Astrocyte (in vitro differentiated cells and primary cell): ENCODE measurements around the gene ELK4. TPM values are rescaled to one million over a fixed set of nuclear protein-coding genes. Genes with fewer than 3 reads are reported as not detected.

Source experiments
- DNase-seq: peaks from one replicate; pipeline ENCODE4 v3.0.0-alpha.2; 2010; ENCODE audit warnings: low read depth
- FAIRE-seq: peaks from 2 replicates; lab custom pipeline; 2011; peaks lifted over from hg19 to GRCh38; lab: Jason Lieb, UNC
- H2AFZ ChIP-seq: 2 replicates; pipeline ENCODE4 v1.6.0; 2012; ENCODE audit warnings: low read depth, low read length, inconsistent platforms
- H3K27ac ChIP-seq: 2 replicates; pipeline ENCODE4 v1.5.1; 2011; ENCODE audit warnings: low read depth, low read length, inconsistent platforms
- H3K27me3 ChIP-seq: 2 replicates; pipeline ENCODE4 v1.6.0; 2011; ENCODE audit warnings: low read length, inconsistent platforms; ENCODE audit not compliant: insufficient read depth
- H3K36me3 ChIP-seq: 2 replicates; pipeline ENCODE4 v1.5.1; 2011; ENCODE audit warnings: low read length, inconsistent platforms; ENCODE audit not compliant: insufficient read depth
- H3K4me1 ChIP-seq: 2 replicates; pipeline ENCODE4 v1.5.1; 2011; ENCODE audit warnings: low read length, inconsistent platforms; ENCODE audit not compliant: insufficient read depth
- H3K4me2 ChIP-seq: 2 replicates; pipeline ENCODE4 v1.6.0; 2012; ENCODE audit warnings: low read length, inconsistent platforms
- H3K4me3 ChIP-seq: 2 replicates; pipeline ENCODE4 v1.5.1; 2011; ENCODE audit warnings: low read depth, mild to moderate bottlenecking, low read length, inconsistent platforms; ENCODE audit not compliant: insufficient read depth
- H3K79me2 ChIP-seq: 2 replicates; pipeline ENCODE4 v1.6.0; 2012; ENCODE audit warnings: mild to moderate bottlenecking, low read length, inconsistent platforms; ENCODE audit not compliant: insufficient read depth
- H3K9ac ChIP-seq: 2 replicates; pipeline ENCODE4 v1.6.0; 2012; ENCODE audit warnings: mild to moderate bottlenecking, low read length, inconsistent platforms
- H3K9me3 ChIP-seq: 2 replicates; pipeline ENCODE4 v1.5.1; 2012; ENCODE audit warnings: low read depth, mild to moderate bottlenecking, low read length, inconsistent platforms; ENCODE audit not compliant: insufficient read depth
- H4K20me1 ChIP-seq: 2 replicates; pipeline ENCODE4 v1.6.0; 2012; ENCODE audit warnings: low read length, inconsistent platforms; ENCODE audit not compliant: insufficient read depth
- H3K27ac Mint-ChIP-seq: one replicate; pipeline ENCODE4 v1.8.0; 2021; ENCODE audit warnings: mild to moderate bottlenecking, mixed read lengths; ENCODE audit not compliant: unreplicated experiment
- H3K27me3 Mint-ChIP-seq: one replicate; pipeline ENCODE4 v1.8.0; 2021; ENCODE audit warnings: low read depth, mixed read lengths; ENCODE audit not compliant: unreplicated experiment
- H3K36me3 Mint-ChIP-seq: one replicate; pipeline ENCODE4 v1.8.0; 2021; ENCODE audit warnings: low read depth, mixed read lengths; ENCODE audit not compliant: unreplicated experiment
- H3K4me1 Mint-ChIP-seq: one replicate; pipeline ENCODE4 v1.8.0; 2021; ENCODE audit warnings: low read depth, mixed read lengths; ENCODE audit not compliant: unreplicated experiment
- H3K4me3 Mint-ChIP-seq: one replicate; pipeline ENCODE4 v1.8.0; 2021; ENCODE audit warnings: mild to moderate bottlenecking, moderate library complexity, mixed read lengths; ENCODE audit not compliant: unreplicated experiment
- H3K9me3 Mint-ChIP-seq: one replicate; pipeline ENCODE4 v1.8.0; 2021; ENCODE audit warnings: mild to moderate bottlenecking, mixed read lengths; ENCODE audit not compliant: unreplicated experiment
- CTCF ChIP-seq: IDR thresholded peaks from 2 replicates; pipeline ENCODE4 v1.5.1; 2011; ENCODE audit warnings: low read depth, mild to moderate bottlenecking, inconsistent platforms, low read length, moderate library complexity; ENCODE audit not compliant: insufficient read depth
- EZH2 ChIP-seq: IDR thresholded peaks from 2 replicates; pipeline ENCODE4 v1.6.1; 2012; ENCODE audit warnings: mild to moderate bottlenecking, low read length, inconsistent platforms; ENCODE audit not compliant: insufficient read depth
- total RNA-seq: library from RNA; stranded (reverse); gene quantifications from 2 replicates; pipeline ENCODE4 v1.2.1, GENCODE V29; 2021

The ELK4 gene
- total RNA-seq, 1 donor from 2014 or later = 31.3 TPM

- peaks cover 4% of the 10 kb centered on the region for H3K4me1 Mint-ChIP-seq
- peak; percentile 66 for DNase-seq
- peak overlapping the region; percentile 75 for H3K27ac Mint-ChIP-seq
Measured at GRCh38 chr1:205591522-205592351, 40.1 kb downstream of the ELK4 start.

GRCh38 chr1:205590777-205591513 lies 40.9 kb downstream of the ELK4 start:
- no peak overlapping the region for H3K27ac ChIP-seq
- peaks cover 4% of the 10 kb centered on the region for H3K4me1 Mint-ChIP-seq
- H3K9me3 Mint-ChIP-seq = no peaks in the 10 kb centered on the region
- H4K20me1 ChIP-seq = no peaks in the 10 kb centered on the region
- FAIRE-seq (no peak), DNase-seq (no peak)
- peaks cover 6% of the 10 kb centered on the region for H3K4me1 ChIP-seq
- no peak overlapping the region for H3K4me3 Mint-ChIP-seq
- H3K27me3 Mint-ChIP-seq = peaks cover 11% of the 10 kb centered on the region
- H3K27ac Mint-ChIP-seq = no peak overlapping the region
- no peaks in the 10 kb centered on the region for H3K9me3 ChIP-seq
- H3K4me3 ChIP-seq = no peak overlapping the region
- no peak overlapping the region for H3K4me2 ChIP-seq
- H3K27me3 ChIP-seq = no peaks in the 10 kb centered on the region
- H3K9ac ChIP-seq = no peak overlapping the region
- H3K36me3 ChIP-seq = no peaks in the 10 kb centered on the region
- TF ChIP-seq EZH2 = no peak
- no peak for TF ChIP-seq CTCF
- H2AFZ ChIP-seq = no peak overlapping the region
- H3K36me3 Mint-ChIP-seq = peaks cover 1% of the 10 kb centered on the region
- H3K79me2 ChIP-seq = no peaks in the 10 kb centered on the region

More at GRCh38 chr1:205591522-205592351, 40.1 kb downstream of the ELK4 start:
- Histone ChIP-seq H3K27me3 (no peaks in the 10 kb centered on the region), H3K4me1 (peaks cover 6% of the 10 kb centered on the region), H3K4me2 (peak overlapping the region; percentile 95), H2AFZ (peak overlapping the region; percentile 99), H3K36me3 (no peaks in the 10 kb centered on the region), H4K20me1 (no peaks in the 10 kb centered on the region), H3K4me3 (peak overlapping the region; percentile 54), H3K79me2 (no peaks in the 10 kb centered on the region), H3K9ac (peak overlapping the region; percentile 71), H3K27ac (no peak overlapping the region), H3K9me3 (no peaks in the 10 kb centered on the region)
- Mint-ChIP-seq H3K4me3 (peak overlapping the region; percentile 62), H3K36me3 (peaks cover 4% of the 10 kb centered on the region), H3K9me3 (no peaks in the 10 kb centered on the region), H3K27me3 (peaks cover 11% of the 10 kb centered on the region)
- no peak for FAIRE-seq
- TF ChIP-seq EZH2 (no peak), CTCF (peak; percentile 83)
